ENCODE results near the gene TNNI2. TPM values are rescaled to one million over a fixed set of nuclear protein-coding genes. Genes with fewer than 3 reads are reported as not detected.
A peak's percentile ranks its signal among the peaks of the same experiment; 100 is the strongest.
"Not testable (repeated sequence)": the region's sequence is repeated elsewhere in the genome, so short reads cannot be mapped to it uniquely, and the experiment has no call there.

TNNI2 gene
- total RNA-seq, 1 experiment from 2014 or later = not detected

GRCh38 chr11:1873813-1874150, 35.0 kb downstream of the TNNI2 start:
- H3K4me3 ChIP-seq (ENCODE audit: insufficient read depth, low read depth, low read length); H3K36me3 ChIP-seq (replicated peaks; ENCODE audit: control insufficient read depth, insufficient read depth, low read length); H3K27me3 ChIP-seq (ENCODE audit: control insufficient read depth, insufficient read depth, low read length); DNase-seq: not testable (repeated sequence)

DNA sequence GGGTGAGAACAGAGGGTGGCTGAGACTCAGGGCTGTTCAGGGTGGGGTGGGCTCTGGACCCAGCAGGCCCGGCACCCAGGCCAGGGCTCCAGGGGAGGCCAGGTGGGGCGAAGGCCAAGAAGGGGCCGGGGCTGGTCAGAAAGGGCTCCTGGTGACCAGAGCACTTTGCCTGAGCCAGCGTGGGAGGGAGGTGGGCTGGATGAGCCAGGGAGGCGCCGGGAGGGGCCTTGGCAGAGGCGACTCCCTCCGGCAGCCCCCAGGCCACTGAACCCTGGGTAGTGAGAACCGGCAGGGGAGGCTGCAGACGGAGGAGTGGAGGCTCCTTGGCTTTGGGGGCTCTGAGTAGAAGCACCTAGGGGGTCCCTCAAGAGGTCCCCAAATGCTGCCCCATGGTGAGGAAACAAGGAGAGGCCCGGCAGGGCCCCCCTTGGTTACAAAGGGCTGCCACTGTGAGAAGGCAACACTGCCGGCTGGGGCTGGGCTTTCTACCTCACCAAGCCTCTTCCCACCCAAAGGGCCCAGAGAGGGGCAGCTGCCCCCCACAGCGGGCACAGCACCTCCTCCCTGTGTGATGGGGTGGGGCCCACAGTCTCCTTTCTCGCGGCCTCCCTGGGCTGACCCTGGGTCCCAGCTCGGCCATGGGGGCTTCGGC, 35.8 kb downstream of the TNNI2 start:
- H3K27me3 ChIP-seq (ENCODE audit: control insufficient read depth, insufficient read depth, low read length) = not testable (repeated sequence)

GRCh38 chr11:1875093-1875850, 36.5 kb downstream of the TNNI2 start:
- DNase-seq = peak; percentile 64
- no peak overlapping the region for H3K4me3 ChIP-seq (ENCODE audit: insufficient read depth, low read depth, low read length)
- H3K27me3 ChIP-seq (ENCODE audit: control insufficient read depth, insufficient read depth, low read length) = no peaks in the 10 kb centered on the region
- no peaks in the 10 kb centered on the region for H3K36me3 ChIP-seq (replicated peaks; ENCODE audit: control insufficient read depth, insufficient read depth, low read length)

More for the DNA sequence above, 35.8 kb downstream of the TNNI2 start:
- H3K36me3 ChIP-seq (replicated peaks; ENCODE audit: control insufficient read depth, insufficient read depth, low read length); DNase-seq; H3K4me3 ChIP-seq (ENCODE audit: insufficient read depth, low read depth, low read length): not testable (repeated sequence)

DNA sequence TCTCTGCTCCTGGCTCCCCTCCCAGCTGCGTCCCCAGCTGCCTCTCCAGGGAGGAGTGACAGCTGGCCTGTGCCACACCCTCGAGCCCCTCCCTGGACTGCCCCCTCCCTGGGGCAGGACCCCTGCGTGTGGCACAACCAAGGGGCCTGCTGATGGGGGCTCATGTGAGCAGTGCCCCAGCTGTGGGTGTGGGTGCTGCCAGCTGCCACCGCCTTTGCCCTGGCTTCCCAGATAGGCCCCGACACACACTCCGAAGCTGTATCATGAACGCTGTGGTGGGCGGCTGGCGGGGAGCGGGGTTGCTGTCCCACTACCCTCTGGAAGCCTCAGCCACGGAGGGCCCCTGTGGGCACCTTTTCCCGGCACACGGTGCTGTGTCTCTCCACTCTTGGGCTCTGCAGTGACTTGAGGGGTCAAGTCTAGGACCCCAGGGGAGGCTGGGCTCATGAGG, 37.1 kb downstream of the TNNI2 start:
- DNase-seq; H3K36me3 ChIP-seq (replicated peaks; ENCODE audit: control insufficient read depth, insufficient read depth, low read length); H3K4me3 ChIP-seq (ENCODE audit: insufficient read depth, low read depth, low read length): not testable (repeated sequence)

GRCh38 chr11:1876361-1877063, 37.7 kb downstream of the TNNI2 start:
- H3K4me3 ChIP-seq (ENCODE audit: insufficient read depth, low read depth, low read length) = no peak overlapping the region
- H3K27me3 ChIP-seq (ENCODE audit: control insufficient read depth, insufficient read depth, low read length) = no peaks in the 10 kb centered on the region
- H3K36me3 ChIP-seq (replicated peaks; ENCODE audit: control insufficient read depth, insufficient read depth, low read length) = no peaks in the 10 kb centered on the region
- peak; percentile 95 for DNase-seq

More for the DNA sequence above, 37.1 kb downstream of the TNNI2 start:
- not testable (repeated sequence) for H3K27me3 ChIP-seq (ENCODE audit: control insufficient read depth, insufficient read depth, low read length)

GRCh38 chr11:1877211-1878136, 38.7 kb downstream of the TNNI2 start:
- peak; percentile 34 for DNase-seq

DNA sequence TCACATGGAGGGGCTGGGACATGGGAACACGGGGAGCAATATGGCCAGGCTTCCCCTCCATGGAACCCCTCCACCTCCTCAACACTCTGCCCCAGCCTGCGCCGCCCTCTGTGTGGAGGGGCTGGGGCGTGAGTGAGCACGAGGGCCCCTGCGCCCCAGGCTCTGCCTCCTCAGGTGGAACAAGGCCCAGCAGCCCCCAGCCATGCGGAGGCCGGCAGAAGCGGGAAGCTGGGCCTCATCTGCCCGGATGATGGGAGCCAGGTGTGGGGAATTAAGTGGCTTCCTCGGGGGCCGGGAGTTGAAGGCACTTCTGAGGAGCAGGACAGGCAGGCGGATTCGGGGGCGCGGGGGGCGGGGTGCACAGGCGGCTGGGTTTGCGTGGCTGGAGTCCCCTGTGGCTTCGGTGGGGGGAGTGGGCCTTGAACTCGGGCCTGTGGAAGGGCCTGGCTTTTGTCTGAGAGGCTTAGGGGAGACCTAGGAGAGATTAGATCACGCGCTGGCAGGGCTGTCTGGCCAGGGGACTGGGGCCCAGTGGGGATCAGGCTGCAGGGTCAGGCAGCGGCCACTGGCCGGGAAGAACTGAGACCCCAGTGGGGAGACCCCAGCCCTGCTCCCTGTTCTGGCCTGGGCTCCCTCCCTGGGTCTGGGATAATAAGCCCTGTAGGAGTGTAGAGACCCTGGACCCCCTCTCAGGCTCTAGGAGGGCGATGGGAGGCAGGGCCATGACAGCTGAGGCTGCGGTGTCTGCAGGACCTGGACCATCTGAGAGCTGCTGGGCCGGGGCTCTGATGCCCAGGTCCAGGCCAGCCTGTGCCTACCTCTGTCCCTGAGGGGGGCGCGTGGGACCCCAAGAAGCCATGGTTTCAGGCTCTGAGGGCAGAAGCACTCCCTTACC, 39.6 kb downstream of the TNNI2 start:
- H3K4me3 ChIP-seq (ENCODE audit: insufficient read depth, low read depth, low read length) = no peak overlapping the region
- no peaks in the 10 kb centered on the region for H3K27me3 ChIP-seq (ENCODE audit: control insufficient read depth, insufficient read depth, low read length)
- no peaks in the 10 kb centered on the region for H3K36me3 ChIP-seq (replicated peaks; ENCODE audit: control insufficient read depth, insufficient read depth, low read length)
- DNase-seq = peak; percentile 67

More at GRCh38 chr11:1877211-1878136, 38.7 kb downstream of the TNNI2 start:
- H3K27me3 ChIP-seq (ENCODE audit: control insufficient read depth, insufficient read depth, low read length) = no peaks in the 10 kb centered on the region
- no peaks in the 10 kb centered on the region for H3K36me3 ChIP-seq (replicated peaks; ENCODE audit: control insufficient read depth, insufficient read depth, low read length)
- H3K4me3 ChIP-seq (ENCODE audit: insufficient read depth, low read depth, low read length) = no peak overlapping the region

GRCh38 chr11:1879342-1879940, 40.7 kb downstream of the TNNI2 start:
- peak; percentile 52 for DNase-seq
- no peaks in the 10 kb centered on the region for H3K36me3 ChIP-seq (replicated peaks; ENCODE audit: control insufficient read depth, insufficient read depth, low read length)
- H3K4me3 ChIP-seq (ENCODE audit: insufficient read depth, low read depth, low read length) = no peak overlapping the region
- no peaks in the 10 kb centered on the region for H3K27me3 ChIP-seq (ENCODE audit: control insufficient read depth, insufficient read depth, low read length)

DNA sequence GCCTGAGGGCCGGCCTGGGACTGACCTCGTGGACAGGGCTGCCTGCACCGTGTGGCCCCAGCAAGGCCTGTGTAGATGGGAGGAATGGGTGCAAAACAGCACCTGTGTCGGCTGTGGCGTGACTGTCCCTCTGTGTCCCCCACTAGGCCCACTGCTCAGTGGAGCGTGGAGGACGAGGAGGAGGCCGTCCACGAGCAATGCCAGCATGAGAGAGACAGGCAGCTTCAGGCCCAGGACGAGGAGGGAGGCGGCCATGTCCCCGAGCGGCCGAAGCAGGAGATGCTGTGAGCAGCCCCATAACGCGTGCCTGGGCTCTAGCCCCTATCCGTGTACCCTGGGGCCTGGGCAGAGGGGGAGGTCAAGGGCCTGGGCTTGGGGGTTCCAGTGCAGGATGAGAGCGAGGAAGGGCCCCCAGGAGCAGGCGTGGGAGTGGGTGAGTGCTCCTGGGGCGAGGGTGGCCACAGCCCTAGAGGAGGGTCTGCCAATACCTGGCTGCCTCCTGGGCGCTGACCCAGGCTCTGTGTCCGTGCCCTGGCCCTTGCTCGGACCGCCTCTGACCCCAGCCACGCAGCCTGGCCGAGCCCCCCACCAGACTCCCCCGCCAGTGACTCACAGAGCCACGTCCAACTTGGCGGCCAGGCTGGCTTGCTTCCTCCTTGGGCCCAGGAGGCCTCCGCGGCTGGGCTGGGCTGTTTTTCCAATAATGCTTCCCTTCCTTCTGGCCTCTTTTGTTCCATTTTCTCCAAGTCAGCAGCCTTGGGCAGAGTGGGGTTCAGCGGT, 41.4 kb downstream of the TNNI2 start:
- Histone ChIP-seq H3K36me3 (replicated peaks; ENCODE audit: control insufficient read depth, insufficient read depth, low read length) (no peaks in the 10 kb centered on the region), H3K4me3 (ENCODE audit: insufficient read depth, low read depth, low read length) (no peak overlapping the region), H3K27me3 (ENCODE audit: control insufficient read depth, insufficient read depth, low read length) (no peaks in the 10 kb centered on the region)
- DNase-seq = peak; percentile 53

DNA sequence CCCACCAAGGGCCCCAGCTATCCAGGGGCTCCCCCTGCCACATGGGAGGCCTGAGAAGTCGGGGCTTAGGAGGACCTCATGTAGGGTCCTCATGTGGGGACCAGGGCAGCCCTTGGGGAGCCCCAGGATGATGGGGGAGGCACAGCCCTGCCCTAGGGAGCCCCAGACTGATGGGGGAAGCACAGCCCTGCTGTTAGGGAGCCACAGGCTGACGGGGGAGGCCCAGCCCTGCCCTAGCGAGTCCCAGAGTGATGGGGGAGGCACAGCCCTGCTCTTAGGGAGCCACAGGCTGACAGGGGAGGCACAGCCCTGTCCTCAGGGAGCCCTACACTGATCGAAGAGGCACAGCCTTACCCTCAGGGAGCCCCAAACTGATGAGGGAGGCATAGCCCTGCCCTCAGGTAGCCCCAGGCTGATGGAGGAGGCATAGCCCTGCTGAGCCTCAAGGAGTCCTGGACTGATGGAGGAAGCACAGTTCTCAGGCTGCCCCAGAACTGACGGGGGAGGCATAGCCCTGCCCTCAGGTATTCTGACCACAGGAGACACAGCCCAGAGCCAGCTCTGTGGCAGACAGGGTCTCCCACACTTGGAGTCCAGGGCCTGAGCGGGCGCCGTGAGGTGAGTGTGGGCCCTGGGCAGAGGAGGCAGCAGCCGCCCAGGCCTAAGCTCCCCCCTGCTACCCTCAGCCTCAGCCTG, 42.1 kb downstream of the TNNI2 start:
- no peaks in the 10 kb centered on the region for H3K36me3 ChIP-seq (replicated peaks; ENCODE audit: control insufficient read depth, insufficient read depth, low read length)
- DNase-seq = peak; percentile 54
- H3K4me3 ChIP-seq (ENCODE audit: insufficient read depth, low read depth, low read length) = no peak overlapping the region
- H3K27me3 ChIP-seq (ENCODE audit: control insufficient read depth, insufficient read depth, low read length) = no peaks in the 10 kb centered on the region

GRCh38 chr11:1881442-1882264, 42.9 kb downstream of the TNNI2 start:
- Histone ChIP-seq H3K27me3 (ENCODE audit: control insufficient read depth, insufficient read depth, low read length) (no peaks in the 10 kb centered on the region), H3K36me3 (replicated peaks; ENCODE audit: control insufficient read depth, insufficient read depth, low read length) (no peaks in the 10 kb centered on the region), H3K4me3 (ENCODE audit: insufficient read depth, low read depth, low read length) (no peak overlapping the region)
- DNase-seq = peak; percentile 71

Data from H7 (cell line).